Hepatocyte (in vitro differentiated cells): ENCODE data around the gene RGS19. TPM values are rescaled to one million over a fixed set of nuclear protein-coding genes. Genes with fewer than 3 reads are reported as not detected.
A peak's percentile ranks its signal among the peaks of the same experiment; 100 is the strongest.

ENCODE experiments used
- DNase-seq: peaks from one replicate; pipeline ENCODE4 v3.0.0-alpha.2; 2016; ENCODE audit warnings: low spot score
- H2AFZ ChIP-seq: fragments of 200-600 bp; sonication (generic); 2 replicates; pipeline ENCODE4 v1.6.0; 2016; ENCODE audit warnings: antibody characterized with exemption, mild to moderate bottlenecking
- H3K27ac ChIP-seq: fragments of 200-600 bp; sonication (generic); 2 replicates; pipeline ENCODE4 v1.5.1; 2016; ENCODE audit warnings: mild to moderate bottlenecking
- H3K27me3 ChIP-seq: fragments of 200-600 bp; sonication (generic); 2 replicates; pipeline ENCODE4 v1.6.1; 2016
- H3K36me3 ChIP-seq: fragments of 200-600 bp; sonication (generic); replicated peaks from 2 replicates; pipeline ENCODE4 v1.5.1; 2016; ENCODE audit warnings: low read depth; ENCODE audit not compliant: insufficient read depth
- H3K4me1 ChIP-seq: fragments of 200-600 bp; sonication (generic); 2 replicates; pipeline ENCODE4 v1.5.1; 2016; ENCODE audit warnings: mild to moderate bottlenecking, moderate library complexity; ENCODE audit not compliant: insufficient read depth
- H3K4me2 ChIP-seq: fragments of 200-600 bp; sonication (generic); 2 replicates; pipeline ENCODE4 v1.6.0; 2016
- H3K4me3 ChIP-seq: fragments of 200-600 bp; sonication (generic); 2 replicates; pipeline ENCODE4 v1.5.1; 2016; ENCODE audit warnings: mild to moderate bottlenecking
- H3K79me2 ChIP-seq: fragments of 200-600 bp; sonication (generic); 2 replicates; pipeline ENCODE4 v1.6.0; 2017; ENCODE audit warnings: mild to moderate bottlenecking
- H3K9me2 ChIP-seq: fragments of 200-600 bp; sonication (generic); replicated peaks from 2 replicates; pipeline ENCODE4 v1.6.0; 2017; ENCODE audit warnings: mild to moderate bottlenecking; ENCODE audit not compliant: insufficient read depth
- H3K9me3 ChIP-seq: fragments of 200-600 bp; sonication (generic); 2 replicates; pipeline ENCODE4 v1.5.1; 2016; ENCODE audit warnings: low read depth, mild to moderate bottlenecking
- H4K20me1 ChIP-seq: fragments of 200-600 bp; sonication (generic); 2 replicates; pipeline ENCODE4 v1.6.0; 2016; ENCODE audit warnings: mild to moderate bottlenecking; ENCODE audit not compliant: insufficient read depth, poor library complexity, severe bottlenecking
- CTCF ChIP-seq: fragments of 200-600 bp; sonication (generic); IDR thresholded peaks from 2 replicates; pipeline ENCODE4 v1.5.1; 2016; ENCODE audit warnings: antibody characterized with exemption, mild to moderate bottlenecking; ENCODE audit not compliant: poor library complexity
- EZH2 ChIP-seq: fragments of 200-600 bp; sonication (generic); IDR thresholded peaks from 2 replicates; pipeline ENCODE4 v1.6.1; 2016; ENCODE audit warnings: antibody characterized with exemption, mild to moderate bottlenecking, borderline replicate concordance
- EZH2phosphoT487 ChIP-seq: fragments of 200-600 bp; sonication (generic); IDR thresholded peaks from one replicate; pipeline ENCODE4 v1.6.1; 2018; ENCODE audit warnings: antibody characterized with exemption, mild to moderate bottlenecking, low read depth, moderate library complexity; ENCODE audit not compliant: unreplicated experiment, severe bottlenecking
- WGBS: methylation state at CpG from one replicate; pipeline ENCODE4 v1.1.6; 2016; ENCODE audit warnings: low lambda C conversion rate; ENCODE audit errors: missing lambda C conversion rate; 5-methylcytosine and 5-hydroxymethylcytosine counted together
- polyA plus RNA-seq: library from polyadenylated mRNA; unstranded; fragments of >200 nt; fragmentation: Nextera tagmentation; extraction: Ambion mirVana; gene quantifications from 2 replicates; pipeline ENCODE4 v1.2.1, GENCODE V29; 2016
- total RNA-seq: library from RNA; depleted of rRNA; stranded (reverse); fragments of >200 nt; gene quantifications from 2 replicates; pipeline ENCODE4 v1.2.3, GENCODE V29; 2014

RGS19 gene
- total and polyA plus RNA-seq, 2 experiments from 2014 or later, result 8.8 to 10.9 TPM

- H3K27me3 ChIP-seq, result no peaks in the 10 kb centered on the region
- 93% methylated on average over 29 of the region's 30 CpGs for WGBS
Measured at GRCh38 chr20:64071341-64072332, 7.7 kb downstream of the RGS19 start.

GRCh38 chr20:64070244-64070993 lies 8.9 kb downstream of the RGS19 start:
- no peaks in the 10 kb centered on the region for H3K36me3 ChIP-seq
- no peaks in the 10 kb centered on the region for H4K20me1 ChIP-seq
- no peaks in the 10 kb centered on the region for H3K9me2 ChIP-seq
- no peak overlapping the region for H3K4me2 ChIP-seq
- H3K27ac ChIP-seq, result no peak overlapping the region
- no peaks in the 10 kb centered on the region for H3K9me3 ChIP-seq
- H3K79me2 ChIP-seq, result no peaks in the 10 kb centered on the region
- H2AFZ ChIP-seq, result no peak overlapping the region
- WGBS, result 98% methylated on average over 31 of the region's 31 CpGs
- no peaks in the 10 kb centered on the region for H3K4me1 ChIP-seq
- H3K4me3 ChIP-seq, result no peak overlapping the region
- H3K27me3 ChIP-seq, result no peaks in the 10 kb centered on the region
- TF ChIP-seq CTCF (no peak), EZH2 (no peak), EZH2phosphoT487 (no peak)
- no peak for DNase-seq

More at GRCh38 chr20:64071341-64072332, 7.7 kb downstream of the RGS19 start:
- H3K27ac ChIP-seq, result no peak overlapping the region
- no peaks in the 10 kb centered on the region for H3K79me2 ChIP-seq
- no peaks in the 10 kb centered on the region for H3K9me2 ChIP-seq
- no peaks in the 10 kb centered on the region for H4K20me1 ChIP-seq
- no peak for DNase-seq
- TF ChIP-seq EZH2phosphoT487 (no peak), EZH2 (no peak), CTCF (no peak)
- no peak overlapping the region for H3K4me2 ChIP-seq
- no peak overlapping the region for H3K4me3 ChIP-seq
- H2AFZ ChIP-seq, result no peak overlapping the region
- H3K9me3 ChIP-seq, result no peaks in the 10 kb centered on the region
- no peaks in the 10 kb centered on the region for H3K36me3 ChIP-seq
- H3K4me1 ChIP-seq, result no peaks in the 10 kb centered on the region

DNA sequence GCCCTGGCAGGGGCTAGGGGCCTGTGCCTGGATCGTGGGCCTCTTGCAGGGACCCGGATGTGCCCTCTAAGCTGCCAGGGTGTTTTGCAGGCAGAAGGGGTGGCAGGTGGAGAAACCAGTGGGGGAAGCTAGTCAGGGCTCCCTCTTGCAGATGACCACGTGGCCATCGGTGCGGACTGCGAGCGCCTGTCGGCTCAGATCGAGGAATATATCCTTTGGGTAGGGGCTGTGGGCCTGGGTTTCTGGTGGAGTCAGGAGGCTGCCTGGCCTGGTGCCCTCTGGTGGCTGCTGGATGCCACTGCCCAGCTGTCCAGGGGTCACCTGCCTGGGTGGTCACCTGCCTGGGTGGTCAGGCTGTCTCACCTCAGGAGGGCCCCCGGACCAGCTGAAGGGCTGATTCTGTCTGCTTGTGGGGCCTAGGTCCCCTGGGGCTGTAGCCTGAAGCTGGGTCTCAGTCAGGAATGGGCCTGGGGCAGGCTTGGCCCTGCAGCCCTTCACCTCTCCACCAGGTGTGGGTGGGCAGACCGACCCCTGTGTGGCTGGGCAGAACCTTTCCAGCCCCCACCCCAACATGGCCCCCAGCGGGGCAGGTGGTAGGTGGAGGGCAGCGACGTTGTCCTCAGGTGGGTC lies 9.6 kb downstream of the RGS19 start:
- Histone ChIP-seq H3K27ac (no peak overlapping the region), H3K4me2 (no peak overlapping the region), H3K4me1 (no peaks in the 10 kb centered on the region), H3K36me3 (no peaks in the 10 kb centered on the region), H3K79me2 (no peaks in the 10 kb centered on the region), H3K9me3 (no peaks in the 10 kb centered on the region), H3K4me3 (no peak overlapping the region), H3K27me3 (no peaks in the 10 kb centered on the region), H3K9me2 (no peaks in the 10 kb centered on the region), H2AFZ (no peak overlapping the region), H4K20me1 (no peaks in the 10 kb centered on the region)
- TF ChIP-seq CTCF (peak; percentile 68), EZH2 (no peak), EZH2phosphoT487 (no peak)
- no peak for DNase-seq
- WGBS, result 54% methylated on average over 14 of the region's 14 CpGs
